Endothelial cell of umbilical vein (primary cell): ENCODE results near the gene AGAP2. TPM values are rescaled to one million over a fixed set of nuclear protein-coding genes. Genes with fewer than 3 reads are reported as not detected.

Experiments
- BruUV-seq: library from RNA; stranded (reverse); fragments of 400-500 nt; replicated peaks from 2 replicates; lab custom pipeline; 2021; lab: Mats Ljungman, UMichigan
- CTCF ChIA-PET: fragments of 300-600, 350-600 bp; sonication (Branson Sonifier 250); formaldehyde crosslinking; loops from one replicate; lab custom pipeline; 2021; ENCODE audit warnings: antibody characterized with exemption, inconsistent platforms; lab: Charles Lee
- POLR2A ChIA-PET: fragments of 300-600, 350-600 bp; sonication (Branson Sonifier 250); formaldehyde crosslinking; loops from one replicate; lab custom pipeline; 2021; ENCODE audit warnings: antibody characterized with exemption, inconsistent platforms; lab: Charles Lee
- DNase-seq: peaks from one replicate; pipeline ENCODE4 v3.0.0-alpha.2; 2011; ENCODE audit warnings: low read depth, low spot score
- FAIRE-seq: peaks from 2 replicates; lab custom pipeline; 2011; peaks lifted over from hg19 to GRCh38; lab: Jason Lieb, UNC
- H2AFZ ChIP-seq: 2 replicates; pipeline ENCODE4 v1.6.0; 2012; ENCODE audit warnings: low read depth, low read length, control low read depth, inconsistent platforms
- H3K27ac ChIP-seq: 2 replicates; pipeline ENCODE4 v1.5.1; 2011; ENCODE audit warnings: low read depth, mild to moderate bottlenecking, control low read depth, low read length, moderate library complexity; ENCODE audit not compliant: insufficient read depth
- H3K27me3 ChIP-seq, 2 experiments: 2 replicates each; pipeline versions ENCODE4 v1.6.0 to v1.6.1; 2011; ENCODE audit warnings: low read length in 2 of 2, mixed read lengths in 1 of 2; ENCODE audit not compliant: control insufficient read depth in 2 of 2, insufficient read depth in 2 of 2
- H3K36me3 ChIP-seq, 2 experiments: 2 replicates in 1 of 2; 3 replicates in 1 of 2; pipeline ENCODE4 v1.5.1; 2011; ENCODE audit warnings: low read length in 2 of 2, mild to moderate bottlenecking in 1 of 2, moderate library complexity in 1 of 2; ENCODE audit not compliant: control insufficient read depth in 2 of 2, insufficient read depth in 2 of 2; ENCODE audit errors: extremely low read depth in 1 of 2
- H3K4me1 ChIP-seq: 3 replicates; pipeline ENCODE4 v1.5.1; 2011; ENCODE audit warnings: mild to moderate bottlenecking, low read length; ENCODE audit not compliant: control insufficient read depth, insufficient read depth; ENCODE audit errors: extremely low read depth
- H3K4me2 ChIP-seq: 2 replicates; pipeline ENCODE4 v1.6.1; 2011; ENCODE audit warnings: low read length, control low read depth, mixed read lengths; ENCODE audit not compliant: insufficient read depth
- H3K4me3 ChIP-seq, 3 experiments: fragments of 200-600 bp in 1 of 3; sonication (generic), shearing (Covaris generic) in 1 of 3; replicated peaks in 1 of 3; 2 replicates each; pipeline ENCODE4 v1.5.1; 2011 to 2016; ENCODE audit warnings: control low read depth in 3 of 3, low read length in 3 of 3, mild to moderate bottlenecking in 2 of 3, inconsistent platforms in 1 of 3, low read depth in 1 of 3, moderate library complexity in 1 of 3; ENCODE audit not compliant: insufficient read depth in 1 of 3
- H3K79me2 ChIP-seq: 2 replicates; pipeline ENCODE4 v1.6.0; 2012; ENCODE audit warnings: low read length, inconsistent platforms; ENCODE audit not compliant: control insufficient read depth, insufficient read depth
- H3K9ac ChIP-seq: replicated peaks from 2 replicates; pipeline ENCODE3; 2011; ENCODE audit warnings: low read length, control low read depth; ENCODE audit not compliant: insufficient read depth; ENCODE audit errors: extremely low read depth
- H3K9me1 ChIP-seq: replicated peaks from 3 replicates; pipeline ENCODE4 v1.6.0; 2011; ENCODE audit warnings: mild to moderate bottlenecking, low read length; ENCODE audit not compliant: control insufficient read depth, insufficient read depth; ENCODE audit errors: extremely low read depth
- H3K9me3 ChIP-seq: replicated peaks from 2 replicates; pipeline ENCODE4 v1.5.1; 2012; ENCODE audit warnings: low read length, inconsistent platforms; ENCODE audit not compliant: control insufficient read depth, insufficient read depth
- H4K20me1 ChIP-seq: replicated peaks from 2 replicates; pipeline ENCODE3; 2011; ENCODE audit warnings: mild to moderate bottlenecking, low read length; ENCODE audit not compliant: control insufficient read depth, insufficient read depth; ENCODE audit errors: extremely low read depth
- EZH2 ChIP-seq: IDR thresholded peaks from 2 replicates; pipeline ENCODE4 v1.6.1; 2012; ENCODE audit warnings: borderline replicate concordance, low read depth, mild to moderate bottlenecking, moderate library complexity, low read length, inconsistent platforms; ENCODE audit not compliant: severe bottlenecking
- MYC ChIP-seq: IDR thresholded peaks from one replicate; pipeline ENCODE4 v1.6.1; 2011; ENCODE audit warnings: mild to moderate bottlenecking, low read depth, low read length
- POLR2A ChIP-seq: IDR thresholded peaks from 2 replicates; pipeline ENCODE4 v1.6.1; 2012; ENCODE audit warnings: low read depth, mild to moderate bottlenecking, control low read depth, low read length
- POLR2AphosphoS5 ChIP-seq: IDR thresholded peaks from 2 replicates; pipeline ENCODE4 v1.6.1; 2012; ENCODE audit warnings: low read depth, mild to moderate bottlenecking, control low read depth, low read length, moderate library complexity; ENCODE audit not compliant: insufficient read depth
- dilution Hi-C: fragments of 300-500 bp; cut with MboI; formaldehyde crosslinking; loops from one replicate; pipeline ENCODE4 v1.15.0; 2019; ENCODE audit warnings: low sequenced_read_pairs; ENCODE audit not compliant: extremely low pct_ligation_motif_present
- intact Hi-C: fragments of 100-400 bp; cut with micrococcal nuclease; formaldehyde crosslinking; loops from one replicate; pipeline ENCODE4 v1.10.0; 2022
- polyA plus RNA-seq, 4 experiments: library from polyadenylated mRNA; depleted of rRNA in 3 of 4; stranded (reverse) in 3 of 4; unstranded in 1 of 4; fragments of >200 nt; gene quantifications; 2 replicates each; pipeline versions ENCODE4 v1.2.1 to v1.2.3, GENCODE V29; 2011 to 2012; ENCODE audit warnings: missing spikeins in 1 of 4
- total RNA-seq: library from RNA; stranded (reverse); gene quantifications from 2 replicates; pipeline ENCODE4 v1.2.3, GENCODE V29; 2021
- TF ChIP-seq, protein P1 (sequence below): IDR thresholded peaks from 2 replicates; pipeline ENCODE4 v1.6.1; 2011; ENCODE audit not compliant: insufficient read depth, insufficient read length

The AGAP2 gene
- total and polyA plus RNA-seq, 2 donors (not counting 3 experiments of a cell fraction or from before 2014, with no cell fraction given) = 0.04 to 0.24 TPM

DNA sequence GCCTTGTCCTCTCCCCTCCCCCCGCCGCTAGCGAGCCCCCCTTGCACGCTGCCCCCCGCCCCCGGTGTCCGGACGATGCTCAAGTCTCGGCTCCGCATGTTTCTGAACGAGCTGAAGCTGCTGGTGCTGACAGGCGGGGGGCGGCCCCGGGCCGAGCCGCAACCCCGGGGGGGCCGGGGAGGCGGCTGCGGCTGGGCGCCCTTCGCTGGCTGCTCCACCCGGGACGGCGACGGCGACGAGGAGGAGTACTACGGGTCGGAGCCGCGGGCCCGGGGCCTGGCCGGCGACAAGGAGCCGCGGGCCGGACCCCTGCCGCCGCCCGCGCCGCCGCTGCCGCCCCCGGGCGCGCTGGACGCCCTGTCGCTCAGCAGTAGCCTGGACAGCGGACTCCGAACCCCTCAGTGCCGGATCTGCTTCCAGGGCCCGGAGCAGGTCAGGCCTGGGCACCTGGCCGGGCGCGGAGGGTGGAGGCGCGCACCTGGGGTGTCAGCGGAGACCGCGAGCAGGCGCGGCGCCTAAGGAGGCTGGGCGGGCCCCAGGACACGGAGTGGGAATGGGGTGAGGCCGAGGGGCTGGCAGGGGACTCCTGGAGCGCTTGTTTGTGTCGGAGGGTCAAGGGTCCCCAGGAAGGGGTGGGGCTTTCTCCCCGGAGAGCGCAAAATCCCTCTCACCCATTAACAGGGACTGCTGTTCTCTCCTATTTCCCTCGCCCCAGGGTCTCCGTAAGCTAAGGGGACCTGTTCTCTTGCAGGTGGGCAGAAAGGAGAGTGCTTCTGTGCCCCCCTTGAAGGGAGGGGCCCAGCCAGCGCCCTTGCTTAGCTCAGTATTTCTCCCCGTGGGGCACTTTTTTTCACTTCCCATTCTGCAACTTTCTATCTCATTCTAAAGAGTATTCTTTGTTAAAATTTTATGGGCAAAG is 17.2 kb upstream of the AGAP2 start:
- peaks cover 0 to 2% of the 10 kb centered on the region in 2 experiments for H3K36me3 ChIP-seq
- H3K27me3 ChIP-seq = peaks cover 25 to 33% of the 10 kb centered on the region in 2 experiments
- H3K27ac ChIP-seq = no peak overlapping the region
- dilution Hi-C loops = no loop called here
- H2AFZ ChIP-seq = no peak overlapping the region
- no peaks in the 10 kb centered on the region for H4K20me1 ChIP-seq
- peaks cover 16% of the 10 kb centered on the region for H3K4me1 ChIP-seq
- no peak for DNase-seq
- H3K4me3 ChIP-seq = peak overlapping the region in 1 of 3 experiments; percentile 57
- FAIRE-seq = no peak
- H3K4me2 ChIP-seq = peak overlapping the region; percentile 7
- intact Hi-C loops = loop anchor here (1.0 kb wide), 1 partner anchor 150 kb away; no protein-coding TSS in a partner anchor
- H3K9me1 ChIP-seq = no peaks in the 10 kb centered on the region
- H3K79me2 ChIP-seq = peaks cover 12% of the 10 kb centered on the region
- no TSS peak for BruUV-seq
- no peaks in the 10 kb centered on the region for H3K9me3 ChIP-seq
- ChIA-PET CTCF (interaction anchor here (1.2 to 2.6 kb wide), 9 partner anchors 10 to 149 kb away, joined by 3 to 48 read pairs (median 8); partner anchors contain the start of genes CYP27B1, EEF1AKMT3, METTL1 and TSFM), POLR2A (interaction anchor here (0.6 kb wide), 1 partner anchor 30 kb away, joined by 3 read pairs; no protein-coding TSS in a partner anchor)
- TF ChIP-seq, protein P1, sequence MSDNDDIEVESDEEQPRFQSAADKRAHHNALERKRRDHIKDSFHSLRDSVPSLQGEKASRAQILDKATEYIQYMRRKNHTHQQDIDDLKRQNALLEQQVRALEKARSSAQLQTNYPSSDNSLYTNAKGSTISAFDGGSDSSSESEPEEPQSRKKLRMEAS = no peak
- TF ChIP-seq POLR2AphosphoS5 = no peak
- TF ChIP-seq EZH2 = peak; percentile 82
- no peak overlapping the region for H3K9ac ChIP-seq

DNA sequence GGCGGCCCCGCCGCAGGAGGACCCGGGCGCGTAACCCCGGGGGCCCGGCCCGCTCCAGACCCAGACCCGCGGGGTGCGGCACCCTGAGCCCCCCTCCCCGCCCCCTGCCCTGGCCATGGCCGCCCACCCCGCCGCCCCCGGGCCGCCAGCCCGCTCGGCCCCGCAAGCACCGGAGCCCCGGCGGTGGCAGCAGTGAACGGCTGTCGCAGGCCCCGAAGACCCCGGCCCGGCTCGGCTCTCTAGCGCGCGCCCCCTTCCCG is 16.6 kb upstream of the AGAP2 start:
- no peak overlapping the region for H3K4me2 ChIP-seq
- peak overlapping the region in 1 of 3 experiments; percentile 57 for H3K4me3 ChIP-seq
- dilution Hi-C loops (no loop called here), intact Hi-C loops (no loop called here)
- BruUV-seq = no TSS peak
- H3K79me2 ChIP-seq = peaks cover 18% of the 10 kb centered on the region
- DNase-seq = no peak
- H3K36me3 ChIP-seq = peaks cover 0 to 8% of the 10 kb centered on the region in 2 experiments
- FAIRE-seq = no peak
- H3K27me3 ChIP-seq = peaks cover 25 to 33% of the 10 kb centered on the region in 2 experiments
- TF ChIP-seq, protein P1 = no peak
- TF ChIP-seq EZH2 = no peak
- TF ChIP-seq POLR2AphosphoS5 = no peak
- no peak for TF ChIP-seq POLR2A
- no peak for TF ChIP-seq MYC
- no peak overlapping the region for H3K9ac ChIP-seq
- peaks cover 17% of the 10 kb centered on the region for H3K4me1 ChIP-seq
- no peaks in the 10 kb centered on the region for H3K9me3 ChIP-seq
- no peak overlapping the region for H3K27ac ChIP-seq
- H2AFZ ChIP-seq = no peak overlapping the region
- POLR2A ChIA-PET = interaction anchor here (0.6 kb wide), 1 partner anchor 29 kb away, joined by 3 read pairs; no protein-coding TSS in a partner anchor
- no peaks in the 10 kb centered on the region for H4K20me1 ChIP-seq
- H3K9me1 ChIP-seq = no peaks in the 10 kb centered on the region
- CTCF ChIA-PET = interaction anchor here (2.5 to 2.6 kb wide), 2 partner anchors 11 to 17 kb away, joined by 17 to 48 read pairs; partner anchors contain the start of genes CYP27B1, EEF1AKMT3 and METTL1
